ENCODE measurements around the gene CARMIL3. TPM values are rescaled to one million over a fixed set of nuclear protein-coding genes. Genes with fewer than 3 reads are reported as not detected.

Gene CARMIL3
- total and polyA plus RNA-seq, 5 donors from 2014 or later = 0.52 TPM; not detected in 4

GRCh38 chr14:24054646-24055045 lies 2.8 kb downstream of the CARMIL3 start:
- Histone ChIP-seq H3K4me3 (ENCODE audit: low read depth, low read length) (no peak overlapping the region), H3K27me3 (ENCODE audit: control insufficient read depth, insufficient read depth, low read length) (peaks cover 5% of the 10 kb centered on the region), H3K9me3 (ENCODE audit: control insufficient read depth in 2 of 2, low read length in 2 of 2) (no peaks in the 10 kb centered on the region), H3K27ac (ENCODE audit: insufficient read depth, low read length, poor library complexity, severe bottlenecking) (no peak overlapping the region), H3K36me3 (ENCODE audit: control insufficient read depth, insufficient read depth, low read length) (no peaks in the 10 kb centered on the region), H3K4me1 (ENCODE audit: control insufficient read depth, insufficient read depth, low read length, poor library complexity, severe bottlenecking) (peaks cover 14% of the 10 kb centered on the region)
- Mint-ChIP-seq H3K36me3 (no peaks in the 10 kb centered on the region), H3K27ac (no peak overlapping the region), H3K9me3 (no peaks in the 10 kb centered on the region), H3K27me3 (peaks cover 43% of the 10 kb centered on the region), H3K4me3 (no peak overlapping the region), H3K4me1 (peaks cover 0 to 23% (median 11%) of the 10 kb centered on the region in 4 donors)
- DNase-seq = no peak
- no peak for ATAC-seq (ENCODE audit: low read depth in 2 of 2)

- H3K27ac Mint-ChIP-seq = no peak overlapping the region
Measured at GRCh38 chr14:24055971-24056799, 4.4 kb downstream of the CARMIL3 start.

GRCh38 chr14:24056800-24057184 lies 5.0 kb downstream of the CARMIL3 start:
- ATAC-seq (ENCODE audit: low read depth in 2 of 2) (no peak), DNase-seq (no peak)
- H3K36me3 Mint-ChIP-seq = no peaks in the 10 kb centered on the region
- Histone ChIP-seq H3K9me3 (ENCODE audit: control insufficient read depth in 2 of 2, low read length in 2 of 2) (no peaks in the 10 kb centered on the region), H3K27ac (ENCODE audit: insufficient read depth, low read length, poor library complexity, severe bottlenecking) (no peak overlapping the region), H3K4me1 (ENCODE audit: control insufficient read depth, insufficient read depth, low read length, poor library complexity, severe bottlenecking) (peaks cover 8% of the 10 kb centered on the region), H3K27me3 (ENCODE audit: control insufficient read depth, insufficient read depth, low read length) (peaks cover 5% of the 10 kb centered on the region), H3K4me3 (ENCODE audit: low read depth, low read length) (no peak overlapping the region), H3K36me3 (ENCODE audit: control insufficient read depth, insufficient read depth, low read length) (no peaks in the 10 kb centered on the region)
- no peak overlapping the region for H3K27ac Mint-ChIP-seq
- H3K4me1 Mint-ChIP-seq = peaks cover 0 to 17% (median 9%) of the 10 kb centered on the region in 4 donors
- H3K4me3 Mint-ChIP-seq = no peak overlapping the region
- no peaks in the 10 kb centered on the region for H3K9me3 Mint-ChIP-seq
- H3K27me3 Mint-ChIP-seq = peaks cover 30% of the 10 kb centered on the region

More at GRCh38 chr14:24055971-24056799, 4.4 kb downstream of the CARMIL3 start:
- Mint-ChIP-seq H3K27me3 (peaks cover 30% of the 10 kb centered on the region), H3K4me1 (peaks cover 0 to 20% (median 10%) of the 10 kb centered on the region in 4 donors), H3K4me3 (no peak overlapping the region), H3K9me3 (no peaks in the 10 kb centered on the region), H3K36me3 (no peaks in the 10 kb centered on the region)
- no peak for DNase-seq
- H3K4me1 ChIP-seq (ENCODE audit: control insufficient read depth, insufficient read depth, low read length, poor library complexity, severe bottlenecking) = peaks cover 14% of the 10 kb centered on the region
- H3K27me3 ChIP-seq (ENCODE audit: control insufficient read depth, insufficient read depth, low read length) = peaks cover 5% of the 10 kb centered on the region
- H3K4me3 ChIP-seq (ENCODE audit: low read depth, low read length) = no peak overlapping the region
- no peak for ATAC-seq (ENCODE audit: low read depth in 2 of 2)
- no peaks in the 10 kb centered on the region for H3K9me3 ChIP-seq (ENCODE audit: control insufficient read depth in 2 of 2, low read length in 2 of 2)
- no peaks in the 10 kb centered on the region for H3K36me3 ChIP-seq (ENCODE audit: control insufficient read depth, insufficient read depth, low read length)
- H3K27ac ChIP-seq (ENCODE audit: insufficient read depth, low read length, poor library complexity, severe bottlenecking) = no peak overlapping the region

- Mint-ChIP-seq H3K9me3 (no peaks in the 10 kb centered on the region), H3K36me3 (no peaks in the 10 kb centered on the region)
- DNase-seq = no peak
Measured at GRCh38 chr14:24057271-24057670, 5.5 kb downstream of the CARMIL3 start.

GRCh38 chr14:24057867-24058259 lies 6.1 kb downstream of the CARMIL3 start:
- H3K27ac Mint-ChIP-seq = peak overlapping the region in 1 of 3 donors; percentile 77
- H3K4me3 Mint-ChIP-seq = peak overlapping the region in 2 of 4 donors; percentile 37 to 65
- no peak overlapping the region for H3K27ac ChIP-seq (ENCODE audit: insufficient read depth, low read length, poor library complexity, severe bottlenecking)
- H3K27me3 Mint-ChIP-seq = peaks cover 27% of the 10 kb centered on the region
- H3K4me1 ChIP-seq (ENCODE audit: control insufficient read depth, insufficient read depth, low read length, poor library complexity, severe bottlenecking) = no peaks in the 10 kb centered on the region
- DNase-seq (no peak), ATAC-seq (ENCODE audit: low read depth in 2 of 2) (no peak)
- H3K9me3 ChIP-seq (ENCODE audit: control insufficient read depth in 2 of 2, low read length in 2 of 2) = no peaks in the 10 kb centered on the region
- H3K36me3 Mint-ChIP-seq = no peaks in the 10 kb centered on the region
- no peaks in the 10 kb centered on the region for H3K36me3 ChIP-seq (ENCODE audit: control insufficient read depth, insufficient read depth, low read length)
- peaks cover 0 to 15% (median 7%) of the 10 kb centered on the region in 4 donors for H3K4me1 Mint-ChIP-seq
- H3K4me3 ChIP-seq (ENCODE audit: low read depth, low read length) = no peak overlapping the region
- peaks cover 5% of the 10 kb centered on the region for H3K27me3 ChIP-seq (ENCODE audit: control insufficient read depth, insufficient read depth, low read length)
- no peaks in the 10 kb centered on the region for H3K9me3 Mint-ChIP-seq

More at GRCh38 chr14:24057271-24057670, 5.5 kb downstream of the CARMIL3 start:
- H3K27ac Mint-ChIP-seq = no peak overlapping the region
- H3K4me1 ChIP-seq (ENCODE audit: control insufficient read depth, insufficient read depth, low read length, poor library complexity, severe bottlenecking) = peaks cover 6% of the 10 kb centered on the region
- no peak overlapping the region for H3K4me3 ChIP-seq (ENCODE audit: low read depth, low read length)
- H3K27me3 Mint-ChIP-seq = peaks cover 30% of the 10 kb centered on the region
- peaks cover 5% of the 10 kb centered on the region for H3K27me3 ChIP-seq (ENCODE audit: control insufficient read depth, insufficient read depth, low read length)
- no peak overlapping the region for H3K4me3 Mint-ChIP-seq
- ATAC-seq (ENCODE audit: low read depth in 2 of 2) = no peak
- H3K27ac ChIP-seq (ENCODE audit: insufficient read depth, low read length, poor library complexity, severe bottlenecking) = no peak overlapping the region
- no peaks in the 10 kb centered on the region for H3K9me3 ChIP-seq (ENCODE audit: control insufficient read depth in 2 of 2, low read length in 2 of 2)
- H3K36me3 ChIP-seq (ENCODE audit: control insufficient read depth, insufficient read depth, low read length) = no peaks in the 10 kb centered on the region
- H3K4me1 Mint-ChIP-seq = peaks cover 0 to 17% (median 9%) of the 10 kb centered on the region in 4 donors

DNA sequence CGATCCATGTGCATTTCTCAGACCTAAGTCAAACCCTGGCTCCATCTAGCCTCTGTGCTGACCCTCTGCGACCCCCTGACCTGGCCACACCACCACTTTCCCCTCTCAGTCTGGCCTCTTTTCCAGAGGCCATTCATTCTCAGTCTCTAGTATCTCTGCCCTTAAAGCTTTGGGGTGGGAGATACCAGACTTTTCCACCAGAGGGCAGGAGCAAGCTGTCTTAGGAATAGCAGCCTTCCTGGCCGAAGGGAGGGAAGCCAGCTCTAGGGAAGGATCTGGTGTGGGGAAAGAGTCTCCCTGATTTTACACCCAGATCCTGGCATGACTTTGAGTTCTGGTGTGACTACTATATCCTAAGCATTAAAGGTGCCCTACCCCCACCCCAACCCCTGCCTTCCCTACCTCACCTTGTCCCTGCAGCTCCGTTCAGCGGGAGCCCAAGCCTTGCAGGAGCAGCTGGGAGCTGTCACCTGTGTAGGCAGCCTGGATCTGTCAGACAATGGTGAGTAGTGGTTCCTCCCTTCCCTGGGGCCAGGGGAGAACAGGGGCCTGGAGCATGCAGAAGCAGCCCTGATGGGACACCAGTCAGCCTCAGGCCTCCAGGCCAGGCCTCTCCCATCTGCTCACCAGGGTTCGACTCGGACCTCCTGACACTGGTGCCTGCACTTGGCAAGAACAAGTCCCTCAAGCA lies 6.6 kb downstream of the CARMIL3 start:
- no peak overlapping the region for H3K27ac ChIP-seq (ENCODE audit: insufficient read depth, low read length, poor library complexity, severe bottlenecking)
- peaks cover under 1% of the 10 kb centered on the region for H3K27me3 ChIP-seq (ENCODE audit: control insufficient read depth, insufficient read depth, low read length)
- Mint-ChIP-seq H3K9me3 (no peaks in the 10 kb centered on the region), H3K27ac (peak overlapping the region in 1 of 3 donors; percentile 77), H3K4me1 (peaks cover 0 to 9% (median 3%) of the 10 kb centered on the region in 4 donors), H3K27me3 (peaks cover 21% of the 10 kb centered on the region), H3K36me3 (no peaks in the 10 kb centered on the region), H3K4me3 (peak overlapping the region in 2 of 4 donors; percentile 37 to 65)
- no peaks in the 10 kb centered on the region for H3K36me3 ChIP-seq (ENCODE audit: control insufficient read depth, insufficient read depth, low read length)
- DNase-seq (peak in 2 of 3 donors; percentile 43 to 59), ATAC-seq (ENCODE audit: low read depth in 2 of 2) (no peak)
- H3K4me1 ChIP-seq (ENCODE audit: control insufficient read depth, insufficient read depth, low read length, poor library complexity, severe bottlenecking) = no peaks in the 10 kb centered on the region
- no peak overlapping the region for H3K4me3 ChIP-seq (ENCODE audit: low read depth, low read length)
- no peaks in the 10 kb centered on the region for H3K9me3 ChIP-seq (ENCODE audit: control insufficient read depth in 2 of 2, low read length in 2 of 2)

GRCh38 chr14:24058951-24059475 lies 7.2 kb downstream of the CARMIL3 start:
- Mint-ChIP-seq H3K36me3 (no peaks in the 10 kb centered on the region), H3K27me3 (peaks cover 15% of the 10 kb centered on the region), H3K4me3 (no peak overlapping the region), H3K27ac (peak overlapping the region in 1 of 3 donors; percentile 31), H3K9me3 (no peaks in the 10 kb centered on the region), H3K4me1 (peaks cover 0 to 6% (median 3%) of the 10 kb centered on the region in 4 donors)
- Histone ChIP-seq H3K27ac (ENCODE audit: insufficient read depth, low read length, poor library complexity, severe bottlenecking) (no peak overlapping the region), H3K36me3 (ENCODE audit: control insufficient read depth, insufficient read depth, low read length) (no peaks in the 10 kb centered on the region), H3K9me3 (ENCODE audit: control insufficient read depth in 2 of 2, low read length in 2 of 2) (no peaks in the 10 kb centered on the region), H3K27me3 (ENCODE audit: control insufficient read depth, insufficient read depth, low read length) (no peaks in the 10 kb centered on the region), H3K4me1 (ENCODE audit: control insufficient read depth, insufficient read depth, low read length, poor library complexity, severe bottlenecking) (no peaks in the 10 kb centered on the region), H3K4me3 (ENCODE audit: low read depth, low read length) (no peak overlapping the region)
- no peak for ATAC-seq (ENCODE audit: low read depth in 2 of 2)
- no peak for DNase-seq

Data from CD4-positive, CD25-positive, alpha-beta regulatory T cell (primary cell).